HG03103 (cell line): Measurements from ENCODE around the gene ARID1A.
"Not testable (repeated sequence)": the region's sequence is repeated elsewhere in the genome, so short reads cannot be mapped to it uniquely, and the experiment has no call there.

Experiments used
- ATAC-seq: cut with Tn5 transposase; IDR thresholded peaks from one replicate; pipeline ENCODE4 v1.9.1; 2021; ENCODE audit warnings: low read depth; ENCODE audit not compliant: unreplicated experiment

The ARID1A gene

GRCh38 chr1:26697431-26697977 lies 1.7 kb downstream of the ARID1A start:
- no peak for ATAC-seq

DNA sequence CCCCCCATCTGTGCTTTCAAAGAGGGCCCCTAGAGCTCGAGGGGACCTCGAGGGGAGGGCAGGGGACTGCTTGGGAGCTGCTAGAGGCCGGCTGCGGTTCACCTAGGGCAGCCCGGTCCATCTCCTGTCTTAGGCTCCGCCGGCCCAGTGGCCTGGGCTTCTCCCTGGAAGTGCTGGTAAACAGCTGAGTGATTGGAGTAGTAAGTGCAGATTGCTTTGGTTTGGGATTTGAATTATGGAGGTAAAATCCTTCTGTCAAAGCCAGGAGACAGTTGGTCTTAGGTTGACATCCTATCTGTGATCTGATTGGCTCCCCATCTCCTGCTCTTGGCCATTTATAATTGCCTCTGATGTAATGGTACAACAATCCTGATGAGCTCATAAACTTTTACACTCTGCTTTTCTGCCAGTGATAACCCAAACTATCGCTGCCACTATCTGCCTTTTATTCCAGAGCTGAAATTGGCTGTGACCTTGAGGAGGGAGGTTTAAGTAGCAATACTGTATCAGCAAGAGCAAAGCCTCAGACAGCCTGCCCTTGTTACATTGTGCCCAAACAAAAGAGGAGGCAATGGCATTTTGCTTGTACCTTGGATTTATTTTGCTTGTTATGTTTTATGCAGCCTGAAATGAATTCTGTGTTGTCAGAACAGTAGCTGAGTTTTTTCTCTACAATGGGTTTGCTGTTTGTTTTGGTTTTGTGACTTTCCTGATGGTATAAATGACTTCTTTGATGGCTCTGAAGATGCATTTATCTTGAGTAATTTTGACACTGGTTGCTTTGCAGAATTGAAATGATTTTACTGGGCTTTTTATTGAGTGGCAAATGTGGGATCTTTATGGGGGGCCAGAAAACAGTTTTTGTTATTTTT lies 2.4 kb downstream of the ARID1A start:
- no peak for ATAC-seq

DNA sequence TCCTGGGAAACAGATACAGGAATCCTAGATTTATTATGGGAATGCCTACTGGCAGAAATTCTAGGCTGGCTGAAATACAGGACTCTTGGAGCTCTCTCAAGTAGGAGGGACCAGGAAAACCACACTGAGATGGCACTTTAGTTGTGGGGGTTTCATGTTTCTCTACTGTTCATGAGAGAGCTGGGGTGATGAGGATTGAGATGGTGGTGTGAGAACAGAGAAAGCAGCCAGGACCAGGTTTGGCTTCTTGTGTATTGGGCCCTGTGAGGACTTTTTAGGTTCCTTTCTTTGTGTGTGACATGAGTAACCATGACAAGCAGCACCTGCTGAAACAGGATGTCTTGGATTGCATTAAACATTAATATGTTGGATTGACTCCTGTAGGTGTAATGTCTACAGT lies 4.9 kb downstream of the ARID1A start:
- ATAC-seq: no peak

- no peak for ATAC-seq
These were observed 5.6 kb downstream of the ARID1A start for GRCh38 chr1:26701266-26701994.

GRCh38 chr1:26701995-26702679 lies 6.3 kb downstream of the ARID1A start:
- no peak for ATAC-seq

GRCh38 chr1:26702680-26703038 lies 6.8 kb downstream of the ARID1A start:
- ATAC-seq: no peak

GRCh38 chr1:26703478-26703877 lies 7.7 kb downstream of the ARID1A start:
- ATAC-seq: no peak

DNA sequence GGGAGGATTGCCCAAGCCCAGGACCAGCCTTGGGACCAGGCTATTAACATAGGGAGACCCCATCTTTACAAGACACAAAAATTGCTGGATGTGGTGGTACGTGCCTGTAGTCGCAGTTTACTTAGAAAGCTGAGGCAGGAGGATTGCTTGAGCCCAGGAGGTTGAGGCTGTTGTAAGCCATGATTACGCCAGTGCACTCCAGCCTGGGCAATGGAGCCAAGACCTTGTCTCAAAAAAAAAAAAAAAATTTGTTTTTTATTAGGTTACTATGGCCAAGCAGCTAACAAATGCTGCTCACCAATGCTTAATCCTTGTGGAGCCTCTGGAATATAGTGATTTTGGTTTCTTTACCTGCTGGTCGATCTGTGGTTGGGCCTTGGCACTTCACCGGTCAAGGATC lies 8.8 kb downstream of the ARID1A start:
- ATAC-seq: no peak

DNA sequence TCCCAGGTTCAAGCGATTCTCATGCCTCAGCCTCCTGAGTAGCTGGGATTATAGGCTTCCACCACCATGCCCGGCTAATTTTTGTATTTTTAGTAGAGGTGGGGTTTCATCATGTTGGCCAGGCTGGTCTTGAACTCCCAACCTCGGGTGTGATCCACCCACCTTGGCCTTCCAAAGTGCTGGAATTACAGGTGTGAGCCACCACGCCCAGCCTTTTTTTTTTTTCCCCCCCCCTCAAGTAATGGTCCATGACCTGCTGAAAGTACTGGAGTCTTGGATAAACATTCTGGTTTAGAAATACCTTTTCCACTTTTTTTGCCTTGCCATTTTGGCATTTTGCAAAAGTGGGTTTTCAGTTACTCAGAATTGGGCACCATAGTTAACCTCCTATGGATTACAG lies 9.4 kb downstream of the ARID1A start:
- not testable (repeated sequence) for ATAC-seq

DNA sequence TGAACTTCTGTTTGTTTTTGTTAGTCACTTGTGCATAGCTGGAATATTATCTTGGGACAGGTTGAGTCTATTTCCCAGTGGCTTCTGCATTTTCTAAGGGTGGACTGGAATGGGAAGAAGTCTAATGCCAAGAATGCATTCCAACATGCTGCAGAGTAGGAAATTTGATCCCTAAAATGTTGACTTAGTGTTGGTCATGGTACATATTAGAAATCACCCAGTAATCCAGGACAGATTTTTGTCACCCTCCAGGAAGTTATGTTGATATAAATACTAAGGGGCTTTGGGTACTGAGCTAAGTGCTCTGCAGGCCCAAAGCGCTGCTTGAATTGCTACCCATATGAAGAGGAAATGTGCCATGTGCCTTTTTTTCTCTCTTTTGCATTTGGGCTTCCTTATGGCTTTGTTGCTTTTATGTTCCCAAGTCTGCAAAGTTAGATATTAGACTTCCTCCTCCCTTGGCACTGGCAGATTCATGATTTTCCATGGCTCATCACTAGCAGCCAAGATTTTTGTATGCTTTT lies 10.0 kb downstream of the ARID1A start:
- no peak for ATAC-seq

DNA sequence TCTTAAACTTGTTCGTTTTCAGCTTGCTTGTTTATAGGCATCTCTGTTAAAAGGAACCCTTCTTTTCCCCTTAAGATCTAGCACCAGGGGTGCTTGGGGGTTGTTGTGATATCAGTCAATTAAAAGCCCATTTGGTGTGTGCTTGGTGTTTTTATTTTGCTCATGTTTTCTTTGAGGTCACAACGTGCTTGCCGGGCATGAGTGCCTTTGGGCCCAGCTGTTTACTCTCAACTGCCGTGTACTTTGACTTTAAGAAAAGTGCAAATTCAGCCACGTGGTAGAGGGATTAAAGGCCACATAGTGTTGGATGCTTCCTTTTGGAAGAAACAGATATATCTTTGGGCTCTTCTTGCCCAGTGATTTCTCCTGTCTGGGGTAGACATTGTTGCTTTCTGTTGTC lies 10.5 kb downstream of the ARID1A start:
- ATAC-seq: no peak

GRCh38 chr1:26710811-26711210 lies 15.0 kb downstream of the ARID1A start:
- no peak for ATAC-seq

- no peak for ATAC-seq
These were observed 16.0 kb downstream of the ARID1A start for GRCh38 chr1:26711777-26712176.

GRCh38 chr1:26717017-26717491 lies 21.2 kb downstream of the ARID1A start:
- no peak for ATAC-seq

- ATAC-seq: no peak
These were observed 23.4 kb downstream of the ARID1A start for GRCh38 chr1:26719205-26719604.

GRCh38 chr1:26721669-26722355 lies 26.0 kb downstream of the ARID1A start:
- no peak for ATAC-seq

DNA sequence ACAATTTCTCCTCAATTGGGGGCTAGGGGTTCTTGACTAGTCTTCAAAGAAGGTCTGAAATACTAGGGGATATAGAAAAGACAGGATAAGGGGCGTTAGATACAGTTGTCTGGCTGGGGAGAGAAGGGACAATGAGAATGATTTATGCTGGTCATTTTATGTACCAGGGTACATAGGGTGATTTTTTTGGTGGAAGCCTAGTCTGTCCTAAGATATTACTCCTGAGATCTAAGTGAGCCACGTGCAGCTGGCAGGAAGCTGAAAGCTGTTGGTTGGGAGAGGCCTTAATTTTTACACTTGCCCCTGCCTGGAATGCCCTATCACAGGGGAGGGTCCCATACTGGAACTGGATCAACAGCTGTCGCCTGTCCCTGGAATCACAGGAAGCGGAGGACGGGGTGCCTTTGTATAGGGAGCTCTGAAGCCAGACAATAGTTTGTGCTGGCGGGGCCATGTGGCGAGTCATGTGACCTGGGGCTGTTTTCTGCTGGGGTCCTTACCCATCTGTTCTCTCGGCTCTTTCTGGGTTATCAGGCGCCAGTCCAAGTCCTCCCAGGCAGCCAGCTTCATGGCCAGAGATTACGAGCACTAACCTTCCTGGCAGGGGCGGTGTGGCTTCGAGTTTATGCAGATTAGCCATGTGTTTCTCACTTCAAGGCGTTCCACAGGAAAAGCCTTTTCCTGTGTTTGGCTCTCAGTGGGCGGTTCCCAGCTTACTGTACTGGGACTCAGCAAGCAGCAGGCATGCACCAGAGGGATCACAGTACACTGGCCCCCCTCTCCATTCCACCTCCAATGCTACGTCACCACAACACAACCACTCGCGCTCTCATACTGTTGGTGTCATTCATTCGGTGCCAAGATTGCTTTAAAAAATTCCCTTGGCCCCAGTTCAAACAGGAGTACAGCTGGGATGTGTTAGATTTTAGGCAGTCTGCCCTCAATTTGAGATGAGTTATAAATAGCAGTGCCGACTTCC lies 27.5 kb downstream of the ARID1A start:
- ATAC-seq: no peak

DNA sequence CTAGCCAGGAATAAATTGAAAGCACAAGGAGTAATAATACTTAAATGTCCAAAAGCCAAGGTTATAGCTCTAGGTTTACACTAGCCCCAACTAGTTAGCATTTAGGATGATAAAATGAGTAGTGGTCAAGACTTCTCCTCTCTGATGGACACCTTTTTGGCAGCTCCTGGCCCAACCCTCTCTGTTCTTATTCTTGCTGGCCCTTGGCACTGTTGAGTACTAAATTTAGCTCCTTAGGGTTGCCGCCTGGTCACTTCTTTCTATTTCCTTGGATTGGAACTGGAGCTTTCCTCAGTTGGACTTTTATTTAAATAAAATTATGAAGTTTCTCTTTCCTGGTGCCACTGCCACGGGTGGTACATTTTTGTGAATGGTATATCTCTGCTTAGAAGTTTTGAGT lies 28.3 kb downstream of the ARID1A start:
- no peak for ATAC-seq

DNA sequence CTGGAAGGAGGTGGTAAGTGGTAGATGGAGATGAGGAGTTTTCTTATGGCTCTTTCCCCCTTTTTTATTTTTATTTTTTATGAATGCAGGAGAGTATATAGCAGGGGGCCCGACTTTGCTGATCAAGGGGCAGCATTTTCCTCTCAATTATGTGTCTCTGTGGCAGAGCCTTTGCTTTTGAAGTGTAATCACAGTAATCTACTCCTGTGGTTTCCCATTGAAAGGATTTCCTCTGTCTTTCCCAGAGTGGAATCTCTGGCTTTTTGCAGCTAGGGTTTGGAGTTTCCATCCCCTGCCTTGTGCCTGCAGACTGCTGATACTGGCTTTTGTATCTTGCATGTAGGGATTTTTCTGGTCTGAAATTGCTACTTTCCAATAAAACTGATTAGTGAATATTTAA lies 29.1 kb downstream of the ARID1A start:
- no peak for ATAC-seq
